Right atrium auricular region (tissue), 2 donors: ENCODE measurements around the gene ZNF385B. TPM values are rescaled to one million over a fixed set of nuclear protein-coding genes. Genes with fewer than 3 reads are reported as not detected.

Source experiments
- DNase-seq: peaks from one replicate; pipeline ENCODE4 v3.0.0-alpha.2; 2019; ENCODE audit warnings: low spot score
- H3K27ac ChIP-seq, 2 donors: fragments of 200-600 bp; sonication (generic); 1 replicate in 1 of 2; 2 replicates in 1 of 2; pipeline ENCODE4 v1.5.1; 2016 to 2019
- H3K27me3 ChIP-seq, 2 donors: fragments of 200-600 bp; sonication (generic); one replicate each; pipeline versions ENCODE4 v1.5.1 to v1.6.0; 2017 to 2019
- H3K36me3 ChIP-seq: fragments of 200-600 bp; sonication (generic); one replicate; pipeline ENCODE4 v1.5.1; 2016
- H3K4me1 ChIP-seq, 2 donors: fragments of 200-600 bp; sonication (generic); one replicate each; pipeline versions ENCODE4 v1.5.1 to v1.6.0; 2017 to 2019
- H3K4me3 ChIP-seq, 2 donors: fragments of 200-600 bp; sonication (generic); 1 replicate in 1 of 2; 2 replicates in 1 of 2; pipeline ENCODE4 v1.5.1; 2017 to 2019; ENCODE audit warnings: mild to moderate bottlenecking in 1 of 2, moderate library complexity in 1 of 2
- H3K9me3 ChIP-seq, 2 donors: fragments of 200-600 bp; sonication (generic); one replicate each; pipeline ENCODE4 v1.5.1; 2019
- CTCF ChIP-seq, 2 donors: fragments of 200-600 bp; sonication (generic); IDR thresholded peaks; one replicate each; pipeline ENCODE4 v1.5.1; 2019; ENCODE audit warnings: antibody characterized with exemption in 2 of 2
- microRNA counts, 2 donors: library from miRNA; unstranded; fragments of <30 nt; microRNA quantifications; one replicate each; lab custom pipeline; 2016 to 2017
- microRNA-seq, 2 donors: library from miRNA; unstranded; fragments of <30 nt; microRNA quantifications; one replicate each; pipeline ENCODE4, GENCODE V29; 2016 to 2017; ENCODE audit warnings: borderline number of aligned reads in 2 of 2, borderline replicate concordance in 1 of 2
- total RNA-seq, 2 donors: library from RNA; depleted of rRNA; stranded (reverse); fragments of >200 nt; gene quantifications; one replicate each; pipeline ENCODE4 v1.1.0, GENCODE V29; 2016

ZNF385B gene
- total RNA-seq, 2 donors from 2014 or later, result 23.2 to 33.3 TPM

- H3K4me3 ChIP-seq, result no peak overlapping the region
- H3K27me3 ChIP-seq, result no peaks in the 10 kb centered on the region
- H3K36me3 ChIP-seq, result no peaks in the 10 kb centered on the region
- DNase-seq, result no peak
- H3K27ac ChIP-seq, result no peak overlapping the region
- no peak for TF ChIP-seq CTCF (IDR thresholded peaks at IDR 0.05)
- no peaks in the 10 kb centered on the region for H3K4me1 ChIP-seq
- H3K9me3 ChIP-seq, result no peaks in the 10 kb centered on the region
Measured at GRCh38 chr2:179393481-179393880, 467.9 kb downstream of the ZNF385B start.

MicroRNAs encoded within 50 kb of the gene (microRNA counts, 767-probe panel; counts per million panel counts)
- microRNA hsa-miR-1258 (lab: Ali Mortazavi, UCI), result 0 to 1,744 counts per million in 2 donors

Small RNAs within 50 kb of the gene (microRNA-seq; reads per million reads assigned to microRNA genes)
- 0 reads per million in 2 donors for gene MIR1258

Other genes with a start within 250 kb of the ZNF385B start
- 10 to 100 TPM; 13.1 to 14.1 TPM for gene CWC22, start 145.7 kb upstream of the ZNF385B start, total RNA-seq